NOMO-1 treated with dmso at 0.1 percent for 144 hours (cell line): ENCODE data around the gene ABL1.

Experiments used
- DNase-seq: peaks from one replicate; lab custom pipeline; 2025; ENCODE audit not compliant: unreplicated experiment; lab: John Stamatoyannopoulos, UW

Gene ABL1

GRCh38 chr9:130870491-130871381, 35.7 kb downstream of the ABL1 start:
- DNase-seq, result no peak

- DNase-seq, result no peak
These were observed 36.5 kb downstream of the ABL1 start for GRCh38 chr9:130871395-130872062.

- no peak for DNase-seq
These were observed 37.0 kb downstream of the ABL1 start for GRCh38 chr9:130872093-130872492.

GRCh38 chr9:130872508-130872907, 37.5 kb downstream of the ABL1 start:
- no peak for DNase-seq

- DNase-seq, result no peak
These were observed 38.0 kb downstream of the ABL1 start for GRCh38 chr9:130872912-130873503.

- no peak for DNase-seq
These were observed 38.9 kb downstream of the ABL1 start for GRCh38 chr9:130873966-130874365.

GRCh38 chr9:130874783-130875182, 39.7 kb downstream of the ABL1 start:
- no peak for DNase-seq

- DNase-seq, result no peak
These were observed 42.2 kb downstream of the ABL1 start for GRCh38 chr9:130877300-130877699.

GRCh38 chr9:130878295-130878694, 43.2 kb downstream of the ABL1 start:
- DNase-seq, result no peak

GRCh38 chr9:130879863-130880411, 44.9 kb downstream of the ABL1 start:
- DNase-seq, result no peak

- no peak for DNase-seq
These were observed 45.7 kb downstream of the ABL1 start for GRCh38 chr9:130880599-130881220.

GRCh38 chr9:130881516-130881915, 46.5 kb downstream of the ABL1 start:
- no peak for DNase-seq

GRCh38 chr9:130882696-130883225, 47.7 kb downstream of the ABL1 start:
- DNase-seq, result no peak

- no peak for DNase-seq
These were observed 48.4 kb downstream of the ABL1 start for GRCh38 chr9:130883479-130883878.

- no peak for DNase-seq
These were observed 49.1 kb downstream of the ABL1 start for GRCh38 chr9:130884111-130884531.

GRCh38 chr9:130884542-130885483, 49.8 kb downstream of the ABL1 start:
- DNase-seq, result no peak

GRCh38 chr9:130885484-130886375, 50.7 kb downstream of the ABL1 start:
- DNase-seq, result no peak

GRCh38 chr9:130886981-130887380, 51.9 kb downstream of the ABL1 start:
- no peak for DNase-seq
